Esophagus (tissue), 2 donors: ENCODE data around the gene ZNF853. TPM values are rescaled to one million over a fixed set of nuclear protein-coding genes. Genes with fewer than 3 reads are reported as not detected.
A peak's percentile ranks its signal among the peaks of the same experiment; 100 is the strongest.
"Not testable (repeated sequence)": the region's sequence is repeated elsewhere in the genome, so short reads cannot be mapped to it uniquely, and the experiment has no call there.

Experiments used
- H3K27ac ChIP-seq, 2 donors: one replicate each; pipeline ENCODE4 v1.5.1; 2013; ENCODE audit warnings: low read depth in 2 of 2, mild to moderate bottlenecking in 2 of 2, inconsistent platforms in 1 of 2, low read length in 1 of 2, moderate library complexity in 1 of 2
- H3K27me3 ChIP-seq, 2 donors: one replicate each; pipeline ENCODE4 v1.6.1; 2013; ENCODE audit warnings: low read length in 2 of 2, control low read depth in 1 of 2, mild to moderate bottlenecking in 1 of 2; ENCODE audit not compliant: insufficient read depth in 2 of 2, control insufficient read depth in 1 of 2
- H3K36me3 ChIP-seq, 2 donors: one replicate each; pipeline ENCODE4 v1.6.1; 2013; ENCODE audit warnings: low read length in 1 of 2; ENCODE audit not compliant: control insufficient read depth in 2 of 2, insufficient read depth in 2 of 2
- H3K4me1 ChIP-seq, 2 donors: one replicate each; pipeline ENCODE4 v1.6.1; 2013; ENCODE audit warnings: low read length in 1 of 2; ENCODE audit not compliant: control insufficient read depth in 2 of 2, insufficient read depth in 2 of 2
- H3K4me3 ChIP-seq, 2 donors: one replicate each; pipeline ENCODE4 v1.5.1; 2013; ENCODE audit warnings: low read length in 2 of 2, mild to moderate bottlenecking in 2 of 2, low read depth in 1 of 2, moderate library complexity in 1 of 2
- H3K9me3 ChIP-seq, 2 donors: one replicate each; pipeline ENCODE4 v1.6.1; 2013; ENCODE audit warnings: mild to moderate bottlenecking in 2 of 2, low read depth in 1 of 2, low read length in 1 of 2, moderate library complexity in 1 of 2; ENCODE audit not compliant: control insufficient read depth in 2 of 2, insufficient read depth in 1 of 2
- WGBS, 2 donors: extraction: QIAGEN DNeasy Blood & Tissue Kit; methylation state at CpG; one replicate each; pipeline ENCODE4 v1.1.7; 2013; 5-methylcytosine and 5-hydroxymethylcytosine counted together
- polyA plus RNA-seq, 2 donors: library from polyadenylated mRNA; stranded (reverse); fragments of 200-250 nt; gene quantifications; one replicate each; pipeline ENCODE4 v1.2.3, GENCODE V29; 2013
- donor health status: healthy with polysubstance abuse.
- donor health status: Bipolar disorder and iron deficiency.

ZNF853 gene
- 1 to 10 TPM in 1 of 2 donors, under 1 TPM in 1; 0.35 to 1.2 TPM for polyA plus RNA-seq

DNA sequence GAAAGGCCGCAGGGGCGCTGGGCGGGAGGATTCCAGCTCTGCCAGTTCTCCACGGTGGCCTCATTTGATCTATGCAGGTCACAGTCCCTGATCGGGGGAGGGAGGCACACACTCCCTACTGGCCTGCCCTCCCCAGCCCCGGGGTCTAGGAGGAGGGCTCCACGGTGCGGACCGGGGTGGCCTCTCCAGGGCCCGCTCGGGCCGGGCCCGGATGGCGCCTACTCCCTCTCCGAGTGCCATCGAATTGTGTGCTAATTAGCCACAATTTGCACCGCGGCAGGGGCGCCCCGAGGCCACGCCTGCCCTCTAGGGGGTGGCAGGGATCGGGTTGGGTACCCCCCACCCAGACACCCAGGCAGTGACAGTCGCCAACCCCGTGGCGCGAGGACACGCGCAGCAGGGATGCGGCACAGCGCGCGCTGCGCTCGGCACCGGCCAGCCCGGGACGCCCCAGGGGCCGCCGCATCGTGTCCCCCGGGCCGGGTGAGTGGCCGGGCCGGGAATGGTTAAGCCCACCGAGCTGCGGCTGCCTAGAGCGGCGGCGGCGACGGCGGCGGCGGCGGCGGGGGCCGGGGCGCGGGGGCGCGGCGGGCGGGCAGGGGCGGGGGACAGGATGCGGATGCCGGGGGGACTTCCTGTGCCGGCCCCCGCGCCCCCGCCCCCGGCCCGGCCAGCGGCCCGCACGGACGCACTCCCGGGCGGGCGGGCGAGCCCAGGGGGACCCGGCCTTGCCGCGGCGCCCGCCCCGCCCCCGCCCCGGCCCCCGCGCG, at the start of gene ZNF853:
ZNF853 (plus strand) TSS at position 658 of the 770 bp plus-strand sequence. CDS start 565 bp downstream, outside the sequence.
- peak within 1 kb of the TSS; percentile 58 to 59 for H3K4me3 ChIP-seq
- peaks cover 0 to 4% of the 10 kb centered on the region in 2 donors for H3K27me3 ChIP-seq
- WGBS, 2 donors, result 4 to 11% methylated on average over 29 to 91 of the region's 91 CpGs
- peaks cover 0 to 2% of the 10 kb centered on the region in 2 donors for H3K9me3 ChIP-seq
- H3K27ac ChIP-seq, result no peak within 1 kb of the TSS
- H3K36me3 ChIP-seq, result no peaks in the 10 kb centered on the region
- peaks cover 4 to 13% of the 10 kb centered on the region in 2 donors for H3K4me1 ChIP-seq

DNA sequence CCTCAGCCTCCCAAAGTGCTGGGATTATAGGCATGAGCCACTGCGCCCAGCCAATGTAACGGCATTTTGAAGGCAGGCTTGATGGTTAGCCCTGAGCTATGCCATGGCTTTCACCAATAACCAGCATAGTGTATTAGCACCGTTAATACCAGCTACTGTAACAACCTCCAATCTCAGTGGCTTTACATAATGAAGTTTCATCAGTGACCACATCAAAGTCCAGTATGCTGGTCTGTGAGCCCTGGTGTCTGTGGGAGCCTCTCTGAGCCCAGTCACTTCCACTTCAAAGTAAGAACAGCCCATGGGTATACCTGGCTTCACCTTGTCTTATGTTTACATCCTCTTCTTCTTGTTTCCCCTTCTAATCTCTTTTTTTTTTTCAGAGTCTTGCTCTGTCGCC, 49.8 kb upstream of the ZNF853 start:
- Histone ChIP-seq H3K4me1 (no peaks in the 10 kb centered on the region), H3K4me3 (no peak overlapping the region), H3K27me3 (no peaks in the 10 kb centered on the region), H3K27ac (no peak overlapping the region), H3K9me3 (no peaks in the 10 kb centered on the region), H3K36me3 (no peaks in the 10 kb centered on the region)
- 83 to 86% methylated on average over 4 of the region's 4 CpGs for WGBS, 2 donors

DNA sequence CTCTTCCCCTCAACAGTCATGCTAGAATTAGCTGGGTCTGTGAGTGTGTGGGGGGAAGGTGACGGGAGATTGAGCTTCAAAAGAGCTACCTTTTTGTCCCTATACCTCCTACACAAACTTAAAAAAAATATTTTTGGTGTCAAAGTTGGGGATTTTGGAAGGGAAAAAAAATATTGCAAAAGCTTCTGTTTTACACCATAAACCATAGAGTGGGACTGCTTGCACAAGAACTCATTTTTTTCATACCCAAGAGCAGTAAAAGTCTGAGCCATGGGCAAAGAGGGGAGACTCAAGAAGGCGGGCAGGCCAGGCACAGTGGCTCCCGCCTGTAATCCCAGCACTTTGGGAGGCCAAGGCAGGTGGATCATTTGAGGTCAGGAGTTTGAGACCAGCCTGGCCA, 47.5 kb upstream of the ZNF853 start:
- WGBS, 2 donors, result 82 to 83% methylated on average over 3 of the region's 3 CpGs
- Histone ChIP-seq H3K27me3 (no peaks in the 10 kb centered on the region), H3K9me3 (no peaks in the 10 kb centered on the region), H3K36me3 (no peaks in the 10 kb centered on the region), H3K27ac (no peak overlapping the region), H3K4me1 (no peaks in the 10 kb centered on the region), H3K4me3 (no peak overlapping the region)

DNA sequence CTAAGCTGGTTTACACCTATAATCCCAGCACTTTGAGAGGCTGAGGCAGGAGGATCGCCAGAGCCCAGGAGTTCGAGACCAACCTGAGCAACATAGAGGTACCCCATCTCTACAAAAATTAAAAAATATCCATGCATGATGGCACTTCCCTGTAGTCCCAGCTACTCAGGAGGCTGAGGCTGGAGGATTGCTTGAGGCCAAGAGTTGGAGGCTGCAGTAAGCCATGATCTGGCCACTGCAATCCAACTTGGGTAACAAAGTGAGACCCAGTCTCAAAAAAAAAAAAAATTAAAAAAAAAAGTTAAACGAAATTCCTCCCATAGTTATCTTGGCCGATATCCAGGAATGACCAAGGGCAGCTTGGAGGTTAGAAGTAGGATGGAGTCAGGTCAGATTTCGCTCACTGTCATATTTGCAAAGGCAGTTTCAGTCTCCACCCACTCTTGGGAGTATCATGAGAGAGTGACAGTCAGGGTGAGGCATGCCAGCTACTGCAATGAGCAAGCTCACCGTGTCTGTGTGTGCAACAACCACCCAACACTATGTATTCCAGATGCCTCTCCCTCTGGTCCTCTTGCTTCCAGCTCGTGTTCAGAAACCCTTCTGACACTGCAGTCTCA, 44.1 kb upstream of the ZNF853 start:
- Histone ChIP-seq H3K27ac (no peak overlapping the region), H3K4me1 (no peaks in the 10 kb centered on the region), H3K4me3 (no peak overlapping the region), H3K27me3 (no peaks in the 10 kb centered on the region), H3K36me3 (no peaks in the 10 kb centered on the region), H3K9me3 (no peaks in the 10 kb centered on the region)
- 64 to 65% methylated on average over 7 of the region's 7 CpGs for WGBS, 2 donors

DNA sequence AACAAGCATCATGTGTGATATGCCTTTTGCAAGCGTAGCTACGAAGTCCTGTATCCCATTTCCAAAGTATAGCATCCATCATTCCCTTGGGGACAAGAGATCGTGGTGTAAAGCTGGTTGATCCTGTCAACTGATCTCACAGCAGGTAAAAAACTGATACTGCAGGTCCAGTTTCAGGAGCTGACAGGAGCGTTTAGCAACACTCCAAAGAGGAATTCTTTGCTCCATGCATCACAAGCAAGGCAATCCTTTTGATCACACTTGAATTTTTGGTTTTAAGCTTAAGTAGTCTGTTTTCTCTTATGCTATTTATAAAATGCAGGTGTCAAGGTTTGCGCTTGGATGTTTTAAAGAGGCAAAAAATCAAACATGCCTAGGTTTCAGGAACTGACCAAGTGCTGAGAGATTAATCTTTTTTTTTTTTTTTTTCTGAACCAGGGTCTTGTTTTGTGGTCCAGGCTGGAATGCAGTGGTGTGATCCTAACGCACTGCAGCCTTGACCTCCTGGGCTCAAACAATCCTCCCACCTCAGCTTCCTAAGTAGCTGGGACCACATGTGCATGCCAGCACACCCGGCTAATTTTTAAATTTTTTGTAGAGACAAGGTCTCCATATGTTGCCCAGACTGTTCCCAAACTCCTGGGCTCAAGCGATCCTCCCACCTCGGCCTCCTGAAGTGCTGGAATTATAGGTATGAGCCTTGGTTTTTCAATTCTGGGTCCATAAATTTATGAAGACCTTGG, 40.0 kb upstream of the ZNF853 start:
- Histone ChIP-seq H3K9me3 (no peaks in the 10 kb centered on the region), H3K36me3 (peaks cover under 1% of the 10 kb centered on the region in 2 donors), H3K4me1 (peaks cover 0 to 7% of the 10 kb centered on the region in 2 donors), H3K4me3 (no peak overlapping the region), H3K27me3 (no peaks in the 10 kb centered on the region), H3K27ac (no peak overlapping the region)
- WGBS, 2 donors, result 77 to 81% methylated on average over 9 of the region's 9 CpGs

DNA sequence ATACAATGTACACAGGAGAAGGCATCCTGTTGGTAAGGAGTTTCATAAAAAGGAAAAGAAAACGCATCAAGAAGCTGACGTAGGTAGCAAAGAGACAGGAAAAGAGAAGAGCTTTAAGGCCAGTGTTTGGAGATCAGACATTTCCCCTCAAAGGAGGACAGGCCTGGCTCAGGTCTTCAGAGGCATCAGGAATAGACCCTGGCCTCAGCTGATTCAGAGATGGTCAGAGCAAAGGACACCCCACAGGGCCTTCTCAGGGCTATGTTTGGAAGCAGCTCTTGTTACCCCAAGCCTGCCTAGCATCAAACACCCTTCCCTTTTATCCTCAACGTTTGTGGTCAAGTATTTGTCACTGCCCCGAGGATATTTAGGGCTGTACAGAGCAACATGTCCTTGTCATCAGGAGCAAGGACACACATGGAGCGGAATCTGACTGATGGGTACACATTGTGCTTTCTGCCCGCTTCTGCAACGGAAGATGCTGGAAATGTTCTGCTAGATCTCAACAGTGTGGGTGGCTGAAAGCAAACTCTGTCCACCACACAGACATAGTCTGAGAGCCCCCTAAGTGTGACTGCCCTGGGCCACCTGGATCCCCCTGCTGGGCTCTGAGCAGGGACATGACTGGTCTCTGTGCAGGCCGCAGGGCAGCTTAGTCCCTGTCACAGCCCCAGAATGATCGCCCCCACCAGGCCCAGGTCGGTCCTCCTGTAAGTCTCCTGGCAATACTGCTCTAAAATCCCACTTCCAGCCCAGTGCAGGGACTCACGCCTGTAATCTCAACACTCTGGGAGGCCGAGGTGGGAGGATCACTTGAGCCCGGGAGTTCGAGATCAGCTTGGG, 39.2 kb upstream of the ZNF853 start:
- Histone ChIP-seq H3K27me3 (no peaks in the 10 kb centered on the region), H3K9me3 (no peaks in the 10 kb centered on the region), H3K4me1 (peaks cover 0 to 7% of the 10 kb centered on the region in 2 donors), H3K4me3 (peak overlapping the region; percentile 37 to 88), H3K27ac (no peak overlapping the region), H3K36me3 (peaks cover 6% of the 10 kb centered on the region in 2 donors)
- 73 to 74% methylated on average over 14 of the region's 14 CpGs for WGBS, 2 donors

DNA sequence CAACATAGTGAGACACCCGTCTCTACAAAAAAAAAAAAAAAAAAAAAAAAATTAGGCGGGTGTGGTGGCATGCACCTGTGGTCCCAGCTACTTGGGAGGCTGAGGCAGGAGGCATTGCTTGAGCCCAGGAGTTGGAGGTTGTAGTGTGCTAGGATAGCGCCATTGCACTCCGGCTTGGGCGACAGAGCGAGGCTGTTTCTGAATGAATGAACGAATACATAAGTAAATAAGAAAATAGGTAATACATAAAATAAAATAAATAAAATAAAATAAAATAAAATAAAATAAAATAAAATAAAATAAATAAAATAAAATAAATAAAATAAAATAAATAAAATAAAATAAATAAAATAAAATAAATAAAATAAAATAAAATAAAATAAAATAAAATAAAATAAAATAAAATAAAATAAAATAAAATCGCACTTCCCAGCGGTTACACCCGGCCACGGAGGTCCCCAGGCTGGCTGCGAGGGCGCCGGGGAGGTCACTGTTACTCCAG, 38.5 kb upstream of the ZNF853 start:
- Histone ChIP-seq H3K4me3 (peak overlapping the region; percentile 88 to 90), H3K27ac (peak overlapping the region; percentile 97 to 99)
- not testable (repeated sequence) for H3K36me3 ChIP-seq, H3K4me1 ChIP-seq, H3K27me3 ChIP-seq, H3K9me3 ChIP-seq
- 10 to 12% methylated on average over 13 to 14 of the region's 14 CpGs for WGBS, 2 donors

DNA sequence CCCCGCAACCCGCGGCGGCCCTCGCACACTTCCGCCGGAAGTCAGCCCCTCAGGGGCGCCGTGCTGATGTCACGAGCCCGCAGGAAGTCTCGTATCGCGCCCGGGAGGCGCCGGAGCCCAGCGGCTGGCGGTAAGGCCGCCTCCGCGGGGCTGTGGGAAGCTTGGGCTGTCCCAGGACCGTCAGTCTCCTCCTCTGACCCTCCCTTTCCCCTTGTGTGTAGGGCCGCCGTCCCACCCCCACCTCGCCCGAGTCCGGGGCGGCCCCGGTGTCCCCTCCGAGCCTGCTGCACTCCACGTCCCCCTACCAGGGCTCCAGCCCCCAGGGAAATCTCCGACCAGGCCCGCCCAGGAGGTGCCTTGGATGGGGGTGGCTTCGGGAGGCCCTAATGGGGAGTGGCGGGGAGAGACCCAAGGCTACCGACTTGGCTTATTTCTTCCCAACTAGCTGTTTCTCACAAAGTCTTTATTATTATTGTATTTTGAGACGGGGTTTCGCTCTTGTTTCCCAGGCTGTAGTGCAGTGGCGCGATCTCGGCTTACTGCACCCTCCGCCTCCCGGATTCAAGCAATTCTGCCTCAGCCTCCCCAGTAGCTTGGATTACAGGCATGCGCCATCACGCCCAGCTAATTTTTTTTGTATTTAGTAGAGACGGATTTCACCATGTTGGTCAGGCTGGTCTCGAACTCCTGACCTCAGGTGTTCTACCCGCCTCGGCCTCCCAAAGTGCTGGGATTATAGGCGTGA, 37.9 kb upstream of the ZNF853 start, which contains the start of gene ZDHHC4:
ZDHHC4 (plus strand) TSS at position 86 of the 745 bp plus-strand sequence. CDS start 3,108 bp downstream, outside the sequence.
- H3K4me3 ChIP-seq, result peak within 1 kb of the TSS; percentile 88 to 90
- peaks cover 6 to 8% of the 10 kb centered on the region in 2 donors for H3K36me3 ChIP-seq
- no peaks in the 10 kb centered on the region for H3K9me3 ChIP-seq
- WGBS, 2 donors, result 11 to 12% methylated on average over 51 of the region's 51 CpGs
- H3K27me3 ChIP-seq, result no peaks in the 10 kb centered on the region
- peaks cover 0 to 7% of the 10 kb centered on the region in 2 donors for H3K4me1 ChIP-seq
- peak within 1 kb of the TSS; percentile 97 to 99 for H3K27ac ChIP-seq
